Measurements from ENCODE around the gene ERGIC1. TPM values are rescaled to one million over a fixed set of nuclear protein-coding genes. Genes with fewer than 3 reads are reported as not detected.

Gene ERGIC1
- total and polyA plus RNA-seq, 9 donors: 41.7 to 147 (median 92.3) TPM

DNA sequence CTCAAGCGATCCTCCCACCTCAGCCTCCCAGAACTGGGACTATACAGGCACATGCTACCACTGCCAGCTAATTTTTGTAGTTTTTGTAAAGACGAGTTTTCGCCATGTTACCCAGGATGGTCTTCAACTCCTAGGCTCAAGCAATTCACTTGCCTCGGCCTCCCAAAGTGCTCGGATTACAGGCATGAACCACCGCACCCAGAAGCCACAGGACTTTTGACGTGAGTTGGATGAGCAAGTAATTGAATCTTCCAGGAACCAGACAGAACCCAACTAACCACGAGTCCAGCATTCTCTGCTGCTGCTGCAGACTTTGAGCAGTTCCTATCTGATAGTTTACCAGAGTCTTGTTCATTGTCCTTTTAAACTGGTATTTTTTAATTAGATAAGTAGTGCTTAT lies 139.9 kb downstream of the ERGIC1 start:
- DNase-seq: no peak
- Histone ChIP-seq H3K9me3 (no peaks in the 10 kb centered on the region), H3K27ac (no peak overlapping the region), H3K4me3 (no peak overlapping the region), H3K36me3 (no peaks in the 10 kb centered on the region), H3K4me1 (ENCODE audit: insufficient read depth) (no peaks in the 10 kb centered on the region), H3K27me3 (no peaks in the 10 kb centered on the region)
- intact Hi-C loops (cut with DNase I): no loop called here
- WGBS, 3 donors: 77 to 83% (median 81%) methylated on average over 8 of the region's 8 CpGs
- TF ChIP-seq, protein P1, sequence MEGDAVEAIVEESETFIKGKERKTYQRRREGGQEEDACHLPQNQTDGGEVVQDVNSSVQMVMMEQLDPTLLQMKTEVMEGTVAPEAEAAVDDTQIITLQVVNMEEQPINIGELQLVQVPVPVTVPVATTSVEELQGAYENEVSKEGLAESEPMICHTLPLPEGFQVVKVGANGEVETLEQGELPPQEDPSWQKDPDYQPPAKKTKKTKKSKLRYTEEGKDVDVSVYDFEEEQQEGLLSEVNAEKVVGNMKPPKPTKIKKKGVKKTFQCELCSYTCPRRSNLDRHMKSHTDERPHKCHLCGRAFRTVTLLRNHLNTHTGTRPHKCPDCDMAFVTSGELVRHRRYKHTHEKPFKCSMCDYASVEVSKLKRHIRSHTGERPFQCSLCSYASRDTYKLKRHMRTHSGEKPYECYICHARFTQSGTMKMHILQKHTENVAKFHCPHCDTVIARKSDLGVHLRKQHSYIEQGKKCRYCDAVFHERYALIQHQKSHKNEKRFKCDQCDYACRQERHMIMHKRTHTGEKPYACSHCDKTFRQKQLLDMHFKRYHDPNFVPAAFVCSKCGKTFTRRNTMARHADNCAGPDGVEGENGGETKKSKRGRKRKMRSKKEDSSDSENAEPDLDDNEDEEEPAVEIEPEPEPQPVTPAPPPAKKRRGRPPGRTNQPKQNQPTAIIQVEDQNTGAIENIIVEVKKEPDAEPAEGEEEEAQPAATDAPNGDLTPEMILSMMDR (IDR thresholded peaks at IDR 0.05): no peak
- TF ChIP-seq EP300 (IDR thresholded peaks at IDR 0.05): no peak

DNA sequence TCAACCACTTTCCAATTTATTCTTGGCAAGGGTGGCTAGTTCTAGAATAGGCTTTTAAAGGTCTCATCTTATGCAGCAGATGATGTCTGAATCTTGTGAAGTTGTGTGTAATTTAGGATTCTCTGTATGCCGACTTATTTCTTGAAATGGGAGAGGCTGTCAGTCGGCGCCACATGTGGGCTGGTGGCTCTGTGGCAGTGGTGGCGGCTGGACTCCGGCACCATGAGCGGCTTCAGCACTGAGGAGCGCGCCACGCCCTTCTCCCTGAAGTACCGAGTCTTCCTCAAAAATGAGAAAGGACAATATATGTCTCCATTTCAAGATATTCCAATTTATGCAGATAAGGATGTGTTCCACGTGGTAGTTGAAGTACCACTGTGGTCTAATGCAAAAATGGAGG lies 141.2 kb downstream of the ERGIC1 start:
- no peaks in the 10 kb centered on the region for H3K4me1 ChIP-seq (ENCODE audit: insufficient read depth)
- no peak overlapping the region for H3K27ac ChIP-seq
- WGBS, 3 donors: 83 to 90% (median 89%) methylated on average over 11 of the region's 11 CpGs
- no peaks in the 10 kb centered on the region for H3K36me3 ChIP-seq
- no peaks in the 10 kb centered on the region for H3K9me3 ChIP-seq
- no peaks in the 10 kb centered on the region for H3K27me3 ChIP-seq
- H3K4me3 ChIP-seq: no peak overlapping the region
- intact Hi-C loops (cut with DNase I): no loop called here
- DNase-seq: no peak
- TF ChIP-seq POLR2A (IDR thresholded peaks at IDR 0.05): no peak
- TF ChIP-seq, protein P1 (IDR thresholded peaks at IDR 0.05): no peak
- TF ChIP-seq EP300 (IDR thresholded peaks at IDR 0.05): no peak

- Histone ChIP-seq H3K9me3 (no peaks in the 10 kb centered on the region), H3K4me1 (ENCODE audit: insufficient read depth) (no peaks in the 10 kb centered on the region), H3K27me3 (no peaks in the 10 kb centered on the region), H3K36me3 (no peaks in the 10 kb centered on the region), H3K27ac (no peak overlapping the region), H3K4me3 (no peak overlapping the region)
- 79 to 87% (median 81%) methylated on average over 4 of the region's 4 CpGs for WGBS, 3 donors
- intact Hi-C loops (cut with DNase I): loop anchor here (5.0 to 10.0 kb wide), 6 partner anchors 75 to 313 kb away; partner anchors contain the start of genes BNIP1 (in 2 of the 4) and CREBRF (in 2 of the 4)
- no peak for TF ChIP-seq EP300 (IDR thresholded peaks at IDR 0.05)
- TF ChIP-seq, protein P1 (IDR thresholded peaks at IDR 0.05): no peak
- no peak for TF ChIP-seq POLR2A (IDR thresholded peaks at IDR 0.05)
- no peak for DNase-seq
These were observed 145.7 kb downstream of the ERGIC1 start for GRCh38 chr5:172979778-172980177.

- no peaks in the 10 kb centered on the region for H3K36me3 ChIP-seq
- intact Hi-C loops (cut with DNase I): loop anchor here (2.0 to 10.0 kb wide), 7 partner anchors 73 to 310 kb away; partner anchors contain the start of genes BNIP1 (in 3 of the 4) and CREBRF (in 2 of the 4)
- peaks cover 2% of the 10 kb centered on the region for H3K4me1 ChIP-seq (ENCODE audit: insufficient read depth)
- TF ChIP-seq, protein P1 (IDR thresholded peaks at IDR 0.05): no peak
- no peak for TF ChIP-seq POLR2A (IDR thresholded peaks at IDR 0.05)
- TF ChIP-seq EP300 (IDR thresholded peaks at IDR 0.05): no peak
- no peak for DNase-seq
- H3K9me3 ChIP-seq: no peaks in the 10 kb centered on the region
- H3K27me3 ChIP-seq: no peaks in the 10 kb centered on the region
- WGBS, 3 donors: 87 to 94% (median 92%) methylated on average over 7 of the region's 7 CpGs
- H3K27ac ChIP-seq: no peak overlapping the region
- no peak overlapping the region for H3K4me3 ChIP-seq
These were observed 147.9 kb downstream of the ERGIC1 start for GRCh38 chr5:172981931-172982330.

Measured in ovary (tissue), 9 donors.